ENCODE data around the gene ITIH3.

ITIH3 gene

GRCh38 chr3:52794612-52795099, at the start of gene ITIH3:
Gene ITIH3, plus strand, starts transcription at chr3:52794796. Its CDS starts 8 bp downstream, at chr3:52794804.
- no peak for DNase-seq

GRCh38 chr3:52752045-52752660, 42.4 kb upstream of the ITIH3 start:
- DNase-seq: no peak

- no peak for DNase-seq
Measured at GRCh38 chr3:52754373-52754772, 40.2 kb upstream of the ITIH3 start.

GRCh38 chr3:52756141-52756540, 38.5 kb upstream of the ITIH3 start:
- DNase-seq: no peak

- no peak for DNase-seq
Measured at GRCh38 chr3:52763466-52763865, 31.1 kb upstream of the ITIH3 start.

GRCh38 chr3:52769786-52770455, 24.7 kb upstream of the ITIH3 start:
- DNase-seq: no peak

- DNase-seq: peak; percentile 87 to 92
Measured at GRCh38 chr3:52770496-52771333, 23.9 kb upstream of the ITIH3 start, which contains the start of gene NEK4. Gene NEK4, minus strand, starts transcription at chr3:52770940. Its CDS starts 194 bp downstream, at chr3:52770746.

GRCh38 chr3:52771334-52771681, 23.3 kb upstream of the ITIH3 start:
- DNase-seq: no peak

GRCh38 chr3:52771702-52772101, 22.9 kb upstream of the ITIH3 start:
- DNase-seq: no peak

GRCh38 chr3:52773361-52774065, 21.1 kb upstream of the ITIH3 start:
- DNase-seq: peak in 1 of 2 donors; percentile 8

- peak in 1 of 2 donors; percentile 14 for DNase-seq
Measured at GRCh38 chr3:52774066-52774713, 20.4 kb upstream of the ITIH3 start.

- peak in 1 of 2 donors; percentile 16 for DNase-seq
Measured at GRCh38 chr3:52774901-52775864, 19.4 kb upstream of the ITIH3 start.

GRCh38 chr3:52775877-52776276, 18.7 kb upstream of the ITIH3 start:
- peak in 1 of 2 donors; percentile 8 for DNase-seq

GRCh38 chr3:52776486-52776885, 18.1 kb upstream of the ITIH3 start:
- peak in 1 of 2 donors; percentile 5 for DNase-seq

GRCh38 chr3:52777127-52777958, 17.3 kb upstream of the ITIH3 start, which contains the start of gene ITIH1:
Gene ITIH1, plus strand, starts transcription at chr3:52777599. Its CDS starts 17 bp downstream, at chr3:52777616.
- peak in 1 of 2 donors; percentile 15 for DNase-seq

- DNase-seq: peak in 1 of 2 donors; percentile 10
Measured at GRCh38 chr3:52777959-52778805, 16.4 kb upstream of the ITIH3 start.

GRCh38 chr3:52779011-52779836, 15.4 kb upstream of the ITIH3 start:
- peak in 1 of 2 donors; percentile 9 for DNase-seq
